Thyroid gland (tissue), 4 donors: Measurements from ENCODE around the gene PM20D1.

Experiments
- CTCF ChIP-seq, 6 experiments: fragments of 200-600 bp in 3 of 6; fragments of 450-650 bp in 3 of 6; sonication (generic) in 3 of 6; IDR thresholded peaks; one replicate each; pipeline ENCODE4 v1.5.1; 2016 to 2019; ENCODE audit warnings: antibody characterized with exemption in 6 of 6, mild to moderate bottlenecking in 2 of 6, inconsistent platforms in 1 of 6, moderate library complexity in 1 of 6
- POLR2A ChIP-seq, 2 donors: fragments of 450-650 bp; IDR thresholded peaks; one replicate each; pipeline ENCODE4 v1.6.1; 2017; ENCODE audit warnings: antibody characterized with exemption in 2 of 2, mild to moderate bottlenecking in 2 of 2, moderate library complexity in 1 of 2

DNA sequence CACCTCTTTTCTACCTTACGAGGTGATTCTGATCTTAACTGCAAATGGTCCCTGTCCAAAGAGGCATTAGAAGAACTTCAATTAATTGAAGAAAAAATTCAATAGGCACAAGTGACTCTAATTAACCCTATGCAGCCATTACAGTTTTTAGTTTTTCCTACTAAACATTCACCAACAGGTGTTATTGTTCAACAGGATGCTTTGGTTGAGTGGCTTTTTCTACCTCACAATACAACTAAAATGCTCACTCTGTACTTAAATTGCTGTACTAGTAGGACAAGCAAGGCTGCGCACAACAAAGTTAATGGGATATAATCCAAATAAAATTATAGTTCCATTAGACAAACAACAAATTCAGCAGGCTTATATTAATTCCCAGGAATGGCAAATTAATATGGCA is 11.6 kb upstream of the PM20D1 start:
- TF ChIP-seq CTCF (IDR thresholded peaks at IDR 0.05): no peak
- TF ChIP-seq POLR2A (IDR thresholded peaks at IDR 0.05): no peak
